ENCODE results near the gene GDF2. TPM values are rescaled to one million over a fixed set of nuclear protein-coding genes. Genes with fewer than 3 reads are reported as not detected.

The GDF2 gene
- total RNA-seq, 1 donor from 2014 or later: not detected

DNA sequence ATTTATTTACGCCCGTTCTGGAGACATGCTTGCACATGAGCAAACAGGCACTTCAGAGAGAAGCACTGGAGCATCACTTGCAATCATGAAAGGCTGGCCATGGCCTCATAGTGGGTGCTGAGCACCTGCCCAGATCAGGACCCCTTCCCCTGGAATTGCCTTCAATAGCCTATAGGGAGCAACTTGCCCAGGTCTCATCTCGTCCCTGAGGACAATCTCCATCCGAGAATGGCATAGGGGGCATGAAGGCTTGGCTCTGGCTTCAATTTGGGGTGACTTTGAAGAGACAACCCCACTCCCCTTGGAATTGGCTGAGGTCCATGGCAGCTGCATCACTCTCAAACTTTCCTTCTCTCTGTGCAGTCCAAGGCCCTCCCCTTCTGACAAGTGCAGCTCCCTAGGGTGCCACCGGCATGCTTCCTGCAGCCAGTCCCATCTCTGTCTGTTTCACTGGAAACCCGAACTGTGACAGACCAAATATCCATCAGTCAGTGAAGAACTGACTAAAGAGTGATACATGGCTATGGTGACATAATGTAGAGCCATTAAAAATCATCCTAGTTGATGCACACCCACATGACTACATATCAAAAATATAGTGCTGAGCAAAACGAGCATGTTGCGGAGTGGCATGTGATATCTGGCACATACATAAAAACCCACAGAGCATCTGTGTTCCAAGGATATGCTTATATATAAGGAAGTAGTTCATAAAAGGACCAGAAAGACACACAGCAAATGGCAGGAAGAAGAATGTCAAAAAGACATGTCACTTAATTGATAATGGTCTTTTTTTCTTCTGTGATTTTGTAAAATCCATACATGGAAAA is 12.4 kb downstream of the GDF2 start:
- TF ChIP-seq, protein P1, sequence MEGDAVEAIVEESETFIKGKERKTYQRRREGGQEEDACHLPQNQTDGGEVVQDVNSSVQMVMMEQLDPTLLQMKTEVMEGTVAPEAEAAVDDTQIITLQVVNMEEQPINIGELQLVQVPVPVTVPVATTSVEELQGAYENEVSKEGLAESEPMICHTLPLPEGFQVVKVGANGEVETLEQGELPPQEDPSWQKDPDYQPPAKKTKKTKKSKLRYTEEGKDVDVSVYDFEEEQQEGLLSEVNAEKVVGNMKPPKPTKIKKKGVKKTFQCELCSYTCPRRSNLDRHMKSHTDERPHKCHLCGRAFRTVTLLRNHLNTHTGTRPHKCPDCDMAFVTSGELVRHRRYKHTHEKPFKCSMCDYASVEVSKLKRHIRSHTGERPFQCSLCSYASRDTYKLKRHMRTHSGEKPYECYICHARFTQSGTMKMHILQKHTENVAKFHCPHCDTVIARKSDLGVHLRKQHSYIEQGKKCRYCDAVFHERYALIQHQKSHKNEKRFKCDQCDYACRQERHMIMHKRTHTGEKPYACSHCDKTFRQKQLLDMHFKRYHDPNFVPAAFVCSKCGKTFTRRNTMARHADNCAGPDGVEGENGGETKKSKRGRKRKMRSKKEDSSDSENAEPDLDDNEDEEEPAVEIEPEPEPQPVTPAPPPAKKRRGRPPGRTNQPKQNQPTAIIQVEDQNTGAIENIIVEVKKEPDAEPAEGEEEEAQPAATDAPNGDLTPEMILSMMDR (IDR thresholded peaks at IDR 0.05; ENCODE audit: unreplicated experiment): no peak
- no peaks in the 10 kb centered on the region for H3K9me3 Mint-ChIP-seq (ENCODE audit: low read depth)
- H3K27ac Mint-ChIP-seq: no peak overlapping the region
- peaks cover 41% of the 10 kb centered on the region for H3K27me3 Mint-ChIP-seq
- H3K36me3 Mint-ChIP-seq (ENCODE audit: insufficient read depth): no peaks in the 10 kb centered on the region
- no peak for DNase-seq (ENCODE audit: low spot score, unreplicated experiment)
- no peaks in the 10 kb centered on the region for H3K4me1 Mint-ChIP-seq (ENCODE audit: low read depth)
- H3K4me3 Mint-ChIP-seq (ENCODE audit: low read depth): no peak overlapping the region

DNA sequence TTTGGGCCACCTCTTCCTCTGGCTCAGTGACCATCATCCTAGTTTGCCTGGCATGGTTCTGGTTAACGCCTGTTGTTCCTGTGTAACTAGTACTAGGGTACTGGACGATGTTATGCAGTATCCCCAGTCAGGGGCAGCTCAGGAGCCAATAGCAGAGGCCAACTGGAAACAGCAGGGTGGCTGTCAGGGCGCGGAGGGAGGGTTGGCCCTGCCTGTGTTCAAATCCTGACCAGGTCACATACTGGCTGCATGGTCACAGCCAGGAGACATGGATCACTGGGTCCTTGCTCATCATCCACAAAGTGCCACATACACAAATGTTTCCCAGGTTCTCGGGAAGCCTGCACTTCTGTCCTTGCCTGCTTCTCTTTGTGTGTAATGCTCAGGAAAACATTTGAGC is 13.7 kb downstream of the GDF2 start:
- H3K27me3 Mint-ChIP-seq: peaks cover 45% of the 10 kb centered on the region

DNA sequence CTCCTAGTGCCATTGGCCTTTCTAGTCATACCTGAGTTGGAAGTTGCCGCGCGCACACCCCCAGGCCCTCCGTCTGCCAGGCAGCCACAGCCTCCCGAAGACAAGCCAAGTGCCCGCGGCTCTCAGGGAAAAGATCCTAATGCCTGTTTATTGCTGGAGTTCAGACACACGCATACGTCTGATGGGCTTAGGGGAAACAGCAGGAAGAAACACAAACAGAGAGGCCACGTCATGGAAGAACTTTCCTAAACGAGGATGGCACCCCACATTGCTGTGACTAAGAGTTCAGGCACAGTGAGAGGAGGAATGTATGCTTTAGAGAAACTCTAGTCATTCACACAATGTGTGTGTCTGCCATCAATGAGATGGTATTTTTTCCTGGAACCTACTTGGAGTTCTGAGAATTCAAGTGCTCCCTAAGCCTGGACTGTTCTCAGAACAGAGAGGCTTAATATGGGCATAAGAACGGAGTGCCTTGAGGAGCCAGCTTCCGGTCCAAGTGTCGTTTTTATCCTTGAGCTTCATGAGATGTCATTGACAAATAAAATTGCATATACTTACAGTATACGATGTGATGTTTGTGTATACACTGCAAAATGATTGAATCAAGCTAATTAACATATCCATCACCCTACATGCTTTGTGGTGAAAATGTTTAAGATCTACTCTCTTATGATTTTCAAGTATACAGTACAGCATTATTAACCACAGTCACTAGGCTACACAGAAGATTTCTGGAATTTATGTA is 14.3 kb downstream of the GDF2 start:
- H3K27ac Mint-ChIP-seq: no peak overlapping the region
- no peaks in the 10 kb centered on the region for H3K9me3 Mint-ChIP-seq (ENCODE audit: low read depth)
- no peaks in the 10 kb centered on the region for H3K4me1 Mint-ChIP-seq (ENCODE audit: low read depth)
- no peak for DNase-seq (ENCODE audit: low spot score, unreplicated experiment)
- H3K4me3 Mint-ChIP-seq (ENCODE audit: low read depth): no peak overlapping the region
- no peaks in the 10 kb centered on the region for H3K36me3 Mint-ChIP-seq (ENCODE audit: insufficient read depth)
- TF ChIP-seq, protein P1 (IDR thresholded peaks at IDR 0.05; ENCODE audit: unreplicated experiment): no peak
- peaks cover 45% of the 10 kb centered on the region for H3K27me3 Mint-ChIP-seq

More for the DNA sequence above, 13.7 kb downstream of the GDF2 start:
- Mint-ChIP-seq H3K27ac (no peak overlapping the region), H3K36me3 (ENCODE audit: insufficient read depth) (no peaks in the 10 kb centered on the region), H3K4me1 (ENCODE audit: low read depth) (no peaks in the 10 kb centered on the region), H3K4me3 (ENCODE audit: low read depth) (no peak overlapping the region), H3K9me3 (ENCODE audit: low read depth) (no peaks in the 10 kb centered on the region)
- no peak for DNase-seq (ENCODE audit: low spot score, unreplicated experiment)
- TF ChIP-seq, protein P1 (IDR thresholded peaks at IDR 0.05; ENCODE audit: unreplicated experiment): no peak

DNA sequence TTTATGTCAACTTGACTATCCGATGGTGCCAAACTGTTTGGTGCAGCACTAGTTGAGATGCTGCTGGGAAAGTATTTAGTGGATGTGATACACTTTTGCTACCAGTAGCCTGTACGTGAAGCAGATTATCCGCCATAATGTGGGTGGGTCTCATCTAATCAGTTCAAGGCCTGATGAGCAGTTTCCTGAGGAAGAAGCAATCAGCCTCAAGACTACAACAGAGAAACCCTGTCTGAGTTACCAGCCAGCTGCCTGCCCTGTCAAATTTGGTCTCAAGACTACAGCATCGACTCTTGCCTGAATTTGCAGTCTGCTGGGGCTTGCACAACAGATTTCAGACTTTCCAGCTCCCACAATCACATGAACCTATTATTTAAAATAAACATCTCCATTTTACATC is 15.1 kb downstream of the GDF2 start:
- H3K9me3 Mint-ChIP-seq (ENCODE audit: low read depth): no peaks in the 10 kb centered on the region
- no peaks in the 10 kb centered on the region for H3K4me1 Mint-ChIP-seq (ENCODE audit: low read depth)
- H3K27me3 Mint-ChIP-seq: peaks cover 45% of the 10 kb centered on the region
- H3K27ac Mint-ChIP-seq: no peak overlapping the region
- H3K4me3 Mint-ChIP-seq (ENCODE audit: low read depth): no peak overlapping the region
- no peaks in the 10 kb centered on the region for H3K36me3 Mint-ChIP-seq (ENCODE audit: insufficient read depth)
- TF ChIP-seq, protein P1 (IDR thresholded peaks at IDR 0.05; ENCODE audit: unreplicated experiment): no peak
- no peak for DNase-seq (ENCODE audit: low spot score, unreplicated experiment)

DNA sequence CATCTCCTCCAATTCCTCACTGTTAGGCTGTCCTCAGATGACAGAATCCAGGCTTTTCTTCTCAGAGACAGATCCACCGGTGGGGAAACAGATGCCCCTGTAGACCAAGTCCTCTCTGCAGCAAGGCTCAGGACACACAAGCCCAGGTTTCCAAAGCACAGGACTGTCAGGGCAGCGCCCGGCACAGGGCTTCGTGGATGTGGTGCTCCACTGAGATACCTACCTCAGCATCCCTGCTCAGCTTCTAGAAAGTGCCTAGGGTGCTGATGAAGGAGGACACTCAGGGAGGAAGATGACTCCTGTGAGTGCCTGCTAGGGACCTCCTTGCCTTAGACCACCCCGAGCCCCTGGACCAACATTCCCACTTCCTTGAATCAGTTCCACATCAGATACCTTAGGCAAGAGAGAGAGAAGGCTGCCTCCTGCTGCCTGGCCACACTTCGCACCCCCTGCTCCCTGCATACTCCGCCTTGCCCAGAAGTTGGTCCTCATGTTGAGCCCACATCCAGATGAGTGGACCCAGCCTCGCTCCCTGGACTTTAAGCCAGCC is 17.0 kb downstream of the GDF2 start:
- Mint-ChIP-seq H3K27ac (no peak overlapping the region), H3K36me3 (ENCODE audit: insufficient read depth) (no peaks in the 10 kb centered on the region), H3K4me1 (ENCODE audit: low read depth) (no peaks in the 10 kb centered on the region), H3K4me3 (ENCODE audit: low read depth) (no peak overlapping the region), H3K27me3 (peaks cover 36% of the 10 kb centered on the region), H3K9me3 (ENCODE audit: low read depth) (no peaks in the 10 kb centered on the region)
- DNase-seq (ENCODE audit: low spot score, unreplicated experiment): no peak
- TF ChIP-seq, protein P1 (IDR thresholded peaks at IDR 0.05; ENCODE audit: unreplicated experiment): no peak
